GM12891 (cell line): ENCODE results near the gene HSBP1L1.

Source experiments
- POLR2A ChIP-seq: IDR thresholded peaks from 2 replicates; pipeline ENCODE4 v1.6.1; 2011; ENCODE audit warnings: low read depth, low read length, control low read depth
- POLR2AphosphoS5 ChIP-seq: IDR thresholded peaks from 2 replicates; pipeline ENCODE4 v1.6.1; 2011; ENCODE audit warnings: low read depth, low read length, control low read depth

- TF ChIP-seq POLR2AphosphoS5 (no peak), POLR2A (no peak)
Observed at GRCh38 chr18:79951545-79952455, 12.6 kb upstream of the HSBP1L1 start, which contains the start of gene SLC66A2.
